ENCODE results near the gene TSPO2.
A peak's percentile ranks its signal among the peaks of the same experiment; 100 is the strongest.

The TSPO2 gene

GRCh38 chr6:41075651-41076626 lies 33.7 kb downstream of the TSPO2 start:
- DNase-seq (ENCODE audit: low spot score) = no peak

- DNase-seq (ENCODE audit: low spot score) = no peak
Measured at GRCh38 chr6:41077536-41077935, 35.3 kb downstream of the TSPO2 start.

- DNase-seq (ENCODE audit: low spot score) = no peak
Measured at GRCh38 chr6:41078101-41078500, 35.8 kb downstream of the TSPO2 start.

GRCh38 chr6:41079080-41079479 lies 36.8 kb downstream of the TSPO2 start:
- DNase-seq (ENCODE audit: low spot score) = no peak

- no peak for DNase-seq (ENCODE audit: low spot score)
Measured at GRCh38 chr6:41080621-41081020, 38.4 kb downstream of the TSPO2 start.

- DNase-seq (ENCODE audit: low spot score) = no peak
Measured at GRCh38 chr6:41083072-41083471, 40.8 kb downstream of the TSPO2 start.

GRCh38 chr6:41085182-41085581 lies 42.9 kb downstream of the TSPO2 start:
- no peak for DNase-seq (ENCODE audit: low spot score)

- no peak for DNase-seq (ENCODE audit: low spot score)
Measured at GRCh38 chr6:41088451-41088850, 46.2 kb downstream of the TSPO2 start.

GRCh38 chr6:41090841-41091761 lies 48.8 kb downstream of the TSPO2 start:
- DNase-seq (ENCODE audit: low spot score) = no peak

- DNase-seq (ENCODE audit: low spot score) = peak; percentile 31
Measured at GRCh38 chr6:41092421-41093140, 50.3 kb downstream of the TSPO2 start.

GRCh38 chr6:41093729-41094128 lies 51.5 kb downstream of the TSPO2 start:
- DNase-seq (ENCODE audit: low spot score) = no peak
